HepG2 (cell line): Measurements from ENCODE around the gene PIM1. TPM values are rescaled to one million over a fixed set of nuclear protein-coding genes. Genes with fewer than 3 reads are reported as not detected.

Experiments
- ATAC-seq: fragments of 200-7000 bp; cut with Tn5 transposase; 3 replicates; pipeline ENCODE4 v1.9.1; 2020; ENCODE audit warnings: mild to moderate bottlenecking, moderate library complexity
- BruUV-seq: library from RNA; stranded (reverse); fragments of 400-500 nt; replicated peaks from 2 replicates; lab custom pipeline; 2021; lab: Mats Ljungman, UMichigan
- CTCF ChIA-PET: fragments of 300-600 bp; formaldehyde crosslinking; extraction: SDS; loops from one replicate; lab custom pipeline; 2021; ENCODE audit warnings: low total read pairs, inconsistent platforms, low intra/inter-chr PET ratio; lab: Yijun Ruan, JAX
- POLR2A ChIA-PET: fragments of 350-600 bp; sonication (Branson Sonifier 250); formaldehyde crosslinking; loops from one replicate; lab custom pipeline; 2020; ENCODE audit warnings: antibody characterized with exemption, inconsistent platforms; lab: Yijun Ruan, JAX
- DNase-seq: peaks from one replicate; pipeline ENCODE4 v3.0.0-alpha.2; 2015; ENCODE audit warnings: low spot score
- FAIRE-seq: peaks from 3 replicates; lab custom pipeline; 2011; peaks lifted over from hg19 to GRCh38; lab: Jason Lieb, UNC
- H2AFZ ChIP-seq: one replicate; pipeline ENCODE4 v1.6.1; 2011; ENCODE audit warnings: low read length, inconsistent platforms
- H3K27ac ChIP-seq: fragments of 300-600 bp; 3 replicates; pipeline ENCODE4 v1.8.0; 2011; ENCODE audit warnings: mixed run types, mild to moderate bottlenecking, mixed read lengths, low read length, inconsistent platforms; ENCODE audit not compliant: insufficient read depth; ENCODE audit errors: extremely low read length
- H3K27me3 ChIP-seq, 2 experiments: fragments of 200-600 bp in 1 of 2; 2 replicates in 1 of 2; 3 replicates in 1 of 2; pipeline versions ENCODE4 v1.6.0 to v1.8.0; 2011; ENCODE audit warnings: low read length in 2 of 2, mild to moderate bottlenecking in 2 of 2, moderate library complexity in 2 of 2, inconsistent platforms in 1 of 2; ENCODE audit not compliant: insufficient read depth in 2 of 2, control insufficient read depth in 1 of 2
- H3K36me3 ChIP-seq, 2 experiments: fragments of 200-600 bp in 1 of 2; replicated peaks in 1 of 2; 2 replicates in 1 of 2; 3 replicates in 1 of 2; pipeline versions ENCODE4 v1.5.1 to v1.8.0; 2011; ENCODE audit warnings: low read length in 2 of 2, inconsistent platforms in 1 of 2; ENCODE audit not compliant: insufficient read depth in 2 of 2, control insufficient read depth in 1 of 2
- H3K4me1 ChIP-seq: 2 replicates; pipeline ENCODE4 v1.5.1; 2012; ENCODE audit warnings: low read length, inconsistent platforms; ENCODE audit not compliant: insufficient read depth
- H3K4me2 ChIP-seq: 2 replicates; pipeline ENCODE4 v1.6.0; 2011; ENCODE audit warnings: low read depth, low read length, inconsistent platforms
- H3K4me3 ChIP-seq, 3 experiments: fragments of 200-600 bp in 1 of 3; sonication (generic), shearing (Covaris generic) in 1 of 3; replicated peaks in 1 of 3; 2 replicates each; pipeline ENCODE4 v1.5.1; 2011 to 2016; ENCODE audit warnings: low read length in 3 of 3, inconsistent platforms in 2 of 3, low read depth in 2 of 3, mild to moderate bottlenecking in 2 of 3, control low read depth in 1 of 3, mixed read lengths in 1 of 3; ENCODE audit not compliant: insufficient read depth in 1 of 3
- H3K79me2 ChIP-seq: one replicate; pipeline ENCODE4 v1.6.1; 2011; ENCODE audit warnings: low read length, inconsistent platforms; ENCODE audit not compliant: insufficient read depth
- H3K9ac ChIP-seq: 2 replicates; pipeline ENCODE4 v1.6.0; 2011; ENCODE audit warnings: mild to moderate bottlenecking, low read depth, low read length, inconsistent platforms; ENCODE audit not compliant: insufficient read depth
- H3K9me3 ChIP-seq: 2 replicates; pipeline ENCODE4 v1.5.1; 2012; ENCODE audit warnings: mild to moderate bottlenecking, low read length
- H4K20me1 ChIP-seq: 2 replicates; pipeline ENCODE4 v1.6.0; 2011; ENCODE audit warnings: inconsistent platforms, mild to moderate bottlenecking, low read length, moderate library complexity; ENCODE audit not compliant: insufficient read depth
- CREM ChIP-seq, 2 experiments: sonication (generic) in 1 of 2; formaldehyde crosslinking in 1 of 2; IDR thresholded peaks; 2 replicates each; pipeline versions ENCODE4 v1.4.0 to v1.6.1; 2016 to 2020; ENCODE audit warnings: antibody characterized with exemption in 1 of 2, mild to moderate bottlenecking in 1 of 2, missing genetic modification reagents in 1 of 2
- ETV5 ChIP-seq: IDR thresholded peaks from 2 replicates; pipeline ENCODE4 v1.6.1; 2018; ENCODE audit warnings: missing biosample characterization, missing genetic modification reagents, inconsistent platforms, borderline replicate concordance
- HDAC2 ChIP-seq: sonication (generic); formaldehyde crosslinking; IDR thresholded peaks from 2 replicates; pipeline ENCODE4 v1.4.0; 2020; ENCODE audit warnings: missing genetic modification reagents
- JUND ChIP-seq: sonication (generic); formaldehyde crosslinking; IDR thresholded peaks from 2 replicates; pipeline ENCODE4 v1.8.0; 2022; ENCODE audit warnings: mild to moderate bottlenecking, missing genetic modification reagents
- PHF21A ChIP-seq: sonication (generic); formaldehyde crosslinking; IDR thresholded peaks from 2 replicates; pipeline ENCODE4 v1.5.0; 2020; ENCODE audit warnings: mild to moderate bottlenecking, missing genetic modification reagents
- RAD51 ChIP-seq: fragments of 450-650 bp; IDR thresholded peaks from 2 replicates; pipeline ENCODE4 v1.6.1; 2016; ENCODE audit warnings: borderline replicate concordance
- REL ChIP-seq: sonication (generic); formaldehyde crosslinking; conservative IDR thresholded peaks from 2 replicates; pipeline ENCODE4 v1.8.0; 2022; ENCODE audit warnings: mild to moderate bottlenecking, missing genetic modification reagents, moderate library complexity
- SCMH1 ChIP-seq: sonication (generic); formaldehyde crosslinking; IDR thresholded peaks from 2 replicates; pipeline ENCODE4 v1.9.0; 2021; ENCODE audit warnings: missing genetic modification reagents, mild to moderate bottlenecking, borderline replicate concordance
- TBX3 ChIP-seq: fragments of 450-650 bp; IDR thresholded peaks from 2 replicates; pipeline ENCODE4 v1.6.1; 2017; ENCODE audit warnings: antibody characterized with exemption, mild to moderate bottlenecking, inconsistent platforms, borderline replicate concordance
- ZNF224 ChIP-seq: sonication (generic); formaldehyde crosslinking; IDR thresholded peaks from 2 replicates; pipeline ENCODE4 v1.5.0; 2020; ENCODE audit warnings: mild to moderate bottlenecking, missing genetic modification reagents
- ZNF605 ChIP-seq: sonication (generic); formaldehyde crosslinking; IDR thresholded peaks from 2 replicates; pipeline ENCODE4 v1.8.0; 2022; ENCODE audit warnings: mild to moderate bottlenecking, missing genetic modification reagents
- WGBS: methylation state at CpG from one replicate; pipeline ENCODE4 v1.1.6; 2017; ENCODE audit warnings: low lambda C conversion rate; 5-methylcytosine and 5-hydroxymethylcytosine counted together
- in situ Hi-C: cut with HindIII; loops from 2 replicates; pipeline ENCODE4 v1.10.0; 2017; ENCODE audit warnings: low pct_unique_long_range_greater_than_20kb; ENCODE audit not compliant: extremely low pct_ligation_motif_present
- intact Hi-C: fragments of 100-400 bp; cut with micrococcal nuclease; formaldehyde crosslinking; loops from one replicate; pipeline ENCODE4 v1.10.0; 2022; ENCODE audit not compliant: unreplicated experiment
- polyA plus RNA-seq, 8 experiments: library from polyadenylated mRNA; depleted of rRNA in 3 of 8; stranded (reverse) in 7 of 8; unstranded in 1 of 8; fragments of >200 nt; fragmentation: Illumina TruSeq in 4 of 8; extraction: Trizol in 4 of 8; gene quantifications; 2 replicates each; pipeline versions ENCODE4 v1.2.1 to v1.2.3, GENCODE V29; 2011 to 2016; ENCODE audit warnings: low read depth in 4 of 8, missing spikeins in 1 of 8, mixed read lengths in 1 of 8; ENCODE audit not compliant: insufficient read depth in 1 of 8
- total RNA-seq, 5 experiments: library from RNA; depleted of rRNA; stranded (reverse); fragments of >200 nt; fragmentation: Illumina TruSeq; extraction: Trizol; gene quantifications; 2 replicates each; pipeline ENCODE4 v1.2.3, GENCODE V29; 2016; ENCODE audit warnings: low read depth in 1 of 5
- TF ChIP-seq, protein P1 (sequence below): sonication (generic); formaldehyde crosslinking; IDR thresholded peaks from 2 replicates; pipeline ENCODE4; 2020; ENCODE audit warnings: missing genetic modification reagents, mild to moderate bottlenecking, borderline replicate concordance
- TF ChIP-seq, protein P2 (sequence below): IDR thresholded peaks from 2 replicates; pipeline ENCODE4 v1.6.1; 2016; ENCODE audit warnings: mild to moderate bottlenecking
- TF ChIP-seq, protein P3 (sequence below), 2 experiments: fragments of 450-650 bp in 1 of 2; sonication (generic) in 1 of 2; formaldehyde crosslinking; IDR thresholded peaks; 2 replicates each; pipeline versions ENCODE4 v1.5.0 to v1.8.0; 2020 to 2022; ENCODE audit warnings: mild to moderate bottlenecking in 1 of 2, missing genetic modification reagents in 1 of 2

Gene PIM1
- total and polyA plus RNA-seq, 2 of the 13 experiments (the other 11 are each of a cell fraction or from before 2014, with no cell fraction given): 29.4 to 117 TPM

DNA sequence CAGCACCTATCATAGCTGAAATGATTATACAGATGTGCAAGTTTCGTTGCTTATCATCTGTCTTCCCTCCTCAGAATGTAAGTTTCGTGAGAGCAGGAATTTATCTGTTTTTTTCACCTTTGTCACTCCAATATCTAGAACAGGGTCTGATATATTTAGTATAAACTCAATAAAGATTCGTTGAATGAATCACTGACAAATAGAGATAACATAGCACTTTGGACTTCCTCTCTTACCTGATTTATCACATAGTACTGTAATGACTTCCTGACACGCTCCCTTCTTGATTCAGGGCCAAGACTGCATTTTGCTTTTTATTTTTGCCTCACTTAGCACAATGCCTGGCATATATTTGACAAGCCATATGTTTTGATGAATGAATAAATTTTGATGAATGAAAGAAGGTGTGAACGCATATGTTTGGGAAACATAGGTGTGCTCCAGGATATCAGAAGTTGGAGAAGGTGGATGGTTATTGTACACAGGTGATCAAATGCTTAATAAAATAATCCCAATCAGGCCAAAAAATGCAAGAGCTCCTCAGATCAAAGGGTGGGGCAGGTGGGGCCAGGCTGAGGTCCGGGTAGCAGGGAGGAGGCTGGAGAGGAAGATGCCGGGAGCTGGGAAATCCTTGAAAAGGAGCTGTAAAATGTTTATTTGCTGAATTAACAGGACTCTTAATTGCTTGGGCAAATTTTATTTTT lies 33.0 kb downstream of the PIM1 start (continued):
- TF ChIP-seq, protein P1, sequence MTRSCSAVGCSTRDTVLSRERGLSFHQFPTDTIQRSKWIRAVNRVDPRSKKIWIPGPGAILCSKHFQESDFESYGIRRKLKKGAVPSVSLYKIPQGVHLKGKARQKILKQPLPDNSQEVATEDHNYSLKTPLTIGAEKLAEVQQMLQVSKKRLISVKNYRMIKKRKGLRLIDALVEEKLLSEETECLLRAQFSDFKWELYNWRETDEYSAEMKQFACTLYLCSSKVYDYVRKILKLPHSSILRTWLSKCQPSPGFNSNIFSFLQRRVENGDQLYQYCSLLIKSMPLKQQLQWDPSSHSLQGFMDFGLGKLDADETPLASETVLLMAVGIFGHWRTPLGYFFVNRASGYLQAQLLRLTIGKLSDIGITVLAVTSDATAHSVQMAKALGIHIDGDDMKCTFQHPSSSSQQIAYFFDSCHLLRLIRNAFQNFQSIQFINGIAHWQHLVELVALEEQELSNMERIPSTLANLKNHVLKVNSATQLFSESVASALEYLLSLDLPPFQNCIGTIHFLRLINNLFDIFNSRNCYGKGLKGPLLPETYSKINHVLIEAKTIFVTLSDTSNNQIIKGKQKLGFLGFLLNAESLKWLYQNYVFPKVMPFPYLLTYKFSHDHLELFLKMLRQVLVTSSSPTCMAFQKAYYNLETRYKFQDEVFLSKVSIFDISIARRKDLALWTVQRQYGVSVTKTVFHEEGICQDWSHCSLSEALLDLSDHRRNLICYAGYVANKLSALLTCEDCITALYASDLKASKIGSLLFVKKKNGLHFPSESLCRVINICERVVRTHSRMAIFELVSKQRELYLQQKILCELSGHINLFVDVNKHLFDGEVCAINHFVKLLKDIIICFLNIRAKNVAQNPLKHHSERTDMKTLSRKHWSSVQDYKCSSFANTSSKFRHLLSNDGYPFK (CRISPR knock-in tag): no peak
- no peak for TF ChIP-seq ZNF605 (CRISPR knock-in tag)
- TF ChIP-seq ETV5: peak; percentile 65; the same call in 1 of the 2 replicates
- 0 out of 2 replicates have a peak, but pooled peaks have one; percentile 25 for TF ChIP-seq PHF21A

DNA sequence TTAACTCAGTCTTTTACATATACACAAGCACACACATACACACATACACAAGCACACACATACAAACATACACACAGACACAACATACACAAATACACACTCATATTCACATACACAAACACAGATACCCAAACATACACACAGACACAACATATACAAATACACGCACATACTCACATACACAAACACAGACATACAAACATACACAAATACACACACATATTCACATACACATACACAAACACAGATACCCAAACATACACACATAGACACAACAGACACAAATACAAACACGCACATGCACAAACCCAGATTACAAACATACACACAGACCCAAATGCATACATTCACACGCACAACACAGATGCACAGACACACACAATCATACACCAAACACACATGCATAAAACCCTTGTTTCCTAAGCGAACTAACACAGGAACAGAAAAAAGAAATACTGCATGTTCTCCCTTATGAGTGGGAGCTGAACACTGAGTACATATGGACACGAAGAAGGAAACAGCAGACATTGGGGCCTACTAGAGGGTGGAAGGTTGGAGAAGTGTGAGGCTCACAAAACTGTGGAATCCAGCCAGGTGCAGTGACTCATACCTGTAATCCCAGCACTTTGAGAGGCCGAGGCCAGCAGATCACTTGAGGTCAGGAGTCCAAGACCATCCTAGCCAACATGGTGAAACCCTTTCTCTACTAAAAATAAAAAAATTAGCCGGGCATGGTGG lies 34.2 kb downstream of the PIM1 start:
- Histone ChIP-seq H2AFZ (no peak overlapping the region), H3K27me3 (no peaks in the 10 kb centered on the region; a peak in 1 of 5 replicates), H3K36me3 (no peaks in the 10 kb centered on the region), H3K4me3 (no peak overlapping the region), H3K4me2 (peak overlapping the region; percentile 33), H3K9ac (no peak overlapping the region), H3K9me3 (no peaks in the 10 kb centered on the region), H3K27ac (no peak overlapping the region), H3K4me1 (peaks cover 47% of the 10 kb centered on the region), H3K79me2 (no peaks in the 10 kb centered on the region), H4K20me1 (no peaks in the 10 kb centered on the region)
- intact Hi-C loops (no loop called here), in situ Hi-C loops (no loop called here)
- FAIRE-seq: peak; percentile 75
- 20% methylated on average over 7 of the region's 7 CpGs for WGBS
- no TSS peak for BruUV-seq
- CTCF ChIA-PET: interaction anchor here (1.4 to 10.6 kb wide), 2 partner anchors 175 to 184 kb away, joined by 4 to 268 read pairs; no protein-coding TSS in a partner anchor
- ATAC-seq: peak; percentile 12; the same call in 1 of the 3 replicates
- peak; percentile 76 for DNase-seq
- POLR2A ChIA-PET: interaction anchor here (0.8 to 1.9 kb wide), 4 partner anchors 26 to 76 kb away, joined by 4 to 6 read pairs (median 4); no protein-coding TSS in a partner anchor
- TF ChIP-seq, protein P2, sequence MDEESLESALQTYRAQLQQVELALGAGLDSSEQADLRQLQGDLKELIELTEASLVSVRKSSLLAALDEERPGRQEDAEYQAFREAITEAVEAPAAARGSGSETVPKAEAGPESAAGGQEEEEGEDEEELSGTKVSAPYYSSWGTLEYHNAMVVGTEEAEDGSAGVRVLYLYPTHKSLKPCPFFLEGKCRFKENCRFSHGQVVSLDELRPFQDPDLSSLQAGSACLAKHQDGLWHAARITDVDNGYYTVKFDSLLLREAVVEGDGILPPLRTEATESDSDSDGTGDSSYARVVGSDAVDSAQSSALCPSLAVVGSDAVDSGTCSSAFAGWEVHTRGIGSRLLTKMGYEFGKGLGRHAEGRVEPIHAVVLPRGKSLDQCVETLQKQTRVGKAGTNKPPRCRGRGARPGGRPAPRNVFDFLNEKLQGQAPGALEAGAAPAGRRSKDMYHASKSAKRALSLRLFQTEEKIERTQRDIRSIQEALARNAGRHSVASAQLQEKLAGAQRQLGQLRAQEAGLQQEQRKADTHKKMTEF (CRISPR knock-in tag): 0 out of 2 replicates have a peak, but pooled peaks have one; percentile 25
- peak; percentile 37; the same call in 1 of the 2 replicates for TF ChIP-seq RAD51
- TF ChIP-seq SCMH1 (CRISPR knock-in tag): no peak
- TF ChIP-seq, protein P3, sequence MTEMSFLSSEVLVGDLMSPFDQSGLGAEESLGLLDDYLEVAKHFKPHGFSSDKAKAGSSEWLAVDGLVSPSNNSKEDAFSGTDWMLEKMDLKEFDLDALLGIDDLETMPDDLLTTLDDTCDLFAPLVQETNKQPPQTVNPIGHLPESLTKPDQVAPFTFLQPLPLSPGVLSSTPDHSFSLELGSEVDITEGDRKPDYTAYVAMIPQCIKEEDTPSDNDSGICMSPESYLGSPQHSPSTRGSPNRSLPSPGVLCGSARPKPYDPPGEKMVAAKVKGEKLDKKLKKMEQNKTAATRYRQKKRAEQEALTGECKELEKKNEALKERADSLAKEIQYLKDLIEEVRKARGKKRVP (CRISPR knock-in tag; IDR thresholded peaks at IDR 0.05): 0 out of 4 replicates have a peak, but pooled peaks of 1 of the 2 experiments have one; percentile 19
- 0 out of 2 replicates have a peak, but pooled peaks have one; percentile 17 for TF ChIP-seq CREM (IDR thresholded peaks at IDR 0.05)
- TF ChIP-seq CREM (CRISPR knock-in tag; IDR thresholded peaks at IDR 0.05): no peak
- peak; percentile 46; the same call in 1 of the 2 replicates for TF ChIP-seq TBX3
- 0 out of 2 replicates have a peak, but pooled peaks have one; percentile 23 for TF ChIP-seq HDAC2
- TF ChIP-seq JUND (CRISPR knock-in tag): peak; percentile 86
- TF ChIP-seq REL (CRISPR knock-in tag): no peak
- no peak for TF ChIP-seq ZNF224 (CRISPR knock-in tag)
